ENCODE data around the gene SYNDIG1L.

GRCh38 chr14:74405663-74406062 is 20.3 kb downstream of the SYNDIG1L start:
- TF ChIP-seq, protein P1, sequence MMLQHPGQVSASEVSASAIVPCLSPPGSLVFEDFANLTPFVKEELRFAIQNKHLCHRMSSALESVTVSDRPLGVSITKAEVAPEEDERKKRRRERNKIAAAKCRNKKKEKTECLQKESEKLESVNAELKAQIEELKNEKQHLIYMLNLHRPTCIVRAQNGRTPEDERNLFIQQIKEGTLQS (IDR thresholded peaks at IDR 0.05; ENCODE audit: insufficient read depth, low read depth, low read length): no peak
- TF ChIP-seq CEBPB (IDR thresholded peaks at IDR 0.05; ENCODE audit: low read depth, low read length): no peak

Data from H1 (cell line).